Thymus (tissue), 11 donors: ENCODE results near the gene DCAF15. TPM values are rescaled to one million over a fixed set of nuclear protein-coding genes. Genes with fewer than 3 reads are reported as not detected.

Experiments
- DNase-seq, 9 donors: peaks; one replicate each; pipeline ENCODE4 v3.0.0-alpha.2; 2013; ENCODE audit warnings: low spot score in 9 of 9, low read depth in 6 of 9, missing footprints in 1 of 9
- H3K27ac ChIP-seq, 2 donors: one replicate each; pipeline ENCODE4 v1.5.1; 2013; ENCODE audit warnings: control low read depth in 1 of 2, low read depth in 1 of 2, low read length in 1 of 2, mild to moderate bottlenecking in 1 of 2, moderate library complexity in 1 of 2
- H3K27me3 ChIP-seq, 2 donors: one replicate each; pipeline ENCODE4 v1.5.1; 2013; ENCODE audit warnings: low read length in 1 of 2; ENCODE audit not compliant: control insufficient read depth in 2 of 2, insufficient read depth in 1 of 2
- H3K36me3 ChIP-seq, 2 donors: one replicate each; pipeline ENCODE4 v1.5.1; 2013; ENCODE audit warnings: low read length in 1 of 2, mild to moderate bottlenecking in 1 of 2, moderate library complexity in 1 of 2; ENCODE audit not compliant: control insufficient read depth in 2 of 2, insufficient read depth in 2 of 2
- H3K4me1 ChIP-seq, 2 donors: one replicate each; pipeline ENCODE4 v1.5.1; 2013; ENCODE audit warnings: low read length in 2 of 2; ENCODE audit not compliant: control insufficient read depth in 2 of 2, insufficient read depth in 2 of 2
- H3K4me3 ChIP-seq, 2 donors: one replicate each; pipeline ENCODE4 v1.5.1; 2013; ENCODE audit warnings: low read length in 2 of 2, control low read depth in 1 of 2, mild to moderate bottlenecking in 1 of 2
- H3K9me3 ChIP-seq, 2 donors: one replicate each; pipeline ENCODE4 v1.5.1; 2013; ENCODE audit warnings: low read length in 1 of 2, mild to moderate bottlenecking in 1 of 2; ENCODE audit not compliant: control insufficient read depth in 2 of 2, insufficient read depth in 1 of 2
- WGBS: extraction: QIAGEN DNeasy Blood & Tissue Kit; methylation state at CpG from one replicate; pipeline ENCODE4 v1.1.7; 2013; 5-methylcytosine and 5-hydroxymethylcytosine counted together
- polyA plus RNA-seq: library from polyadenylated mRNA; stranded (reverse); fragments of 200-250 nt; gene quantifications from one replicate; pipeline ENCODE4 v1.2.3, GENCODE V29; 2013
- total RNA-seq: library from RNA; stranded (reverse); fragments of 120-200 nt; gene quantifications from one replicate; pipeline ENCODE4 v1.2.4, GENCODE V29; 2013
- donor health status: healthy.

DCAF15 gene
- total and polyA plus RNA-seq, 2 donors: 24.0 to 95.4 TPM

GRCh38 chr19:13926010-13926409, 26.3 kb upstream of the DCAF15 start:
- WGBS: 92% methylated on average over 4 of the region's 4 CpGs
- H3K27ac ChIP-seq: no peak overlapping the region
- DNase-seq: no peak
- no peaks in the 10 kb centered on the region for H3K4me1 ChIP-seq
- no peaks in the 10 kb centered on the region for H3K27me3 ChIP-seq
- peaks cover 0 to 1% of the 10 kb centered on the region in 2 donors for H3K9me3 ChIP-seq
- H3K4me3 ChIP-seq: no peak overlapping the region
- H3K36me3 ChIP-seq: peaks cover 38 to 71% of the 10 kb centered on the region in 2 donors

- Histone ChIP-seq H3K27me3 (no peaks in the 10 kb centered on the region), H3K4me1 (no peaks in the 10 kb centered on the region), H3K36me3 (peaks cover 31 to 71% of the 10 kb centered on the region in 2 donors), H3K4me3 (no peak overlapping the region), H3K9me3 (no peaks in the 10 kb centered on the region), H3K27ac (no peak overlapping the region)
- 91% methylated on average over 8 of the region's 8 CpGs for WGBS
- no peak for DNase-seq
Observed at GRCh38 chr19:13926715-13927114, 25.6 kb upstream of the DCAF15 start.

GRCh38 chr19:13929340-13929739, 23.0 kb upstream of the DCAF15 start:
- H3K36me3 ChIP-seq: peaks cover 16 to 54% of the 10 kb centered on the region in 2 donors

GRCh38 chr19:13929956-13930355, 22.4 kb upstream of the DCAF15 start:
- H3K4me1 ChIP-seq: no peaks in the 10 kb centered on the region
- H3K27ac ChIP-seq: no peak overlapping the region
- DNase-seq: no peak
- 99% methylated on average over 17 of the region's 17 CpGs for WGBS
- H3K36me3 ChIP-seq: peaks cover 13 to 51% of the 10 kb centered on the region in 2 donors
- H3K27me3 ChIP-seq: no peaks in the 10 kb centered on the region
- H3K4me3 ChIP-seq: no peak overlapping the region
- H3K9me3 ChIP-seq: no peaks in the 10 kb centered on the region

More at GRCh38 chr19:13929340-13929739, 23.0 kb upstream of the DCAF15 start:
- WGBS: 97% methylated on average over 12 of the region's 12 CpGs
- Histone ChIP-seq H3K4me1 (no peaks in the 10 kb centered on the region), H3K9me3 (no peaks in the 10 kb centered on the region), H3K27me3 (no peaks in the 10 kb centered on the region), H3K4me3 (no peak overlapping the region), H3K27ac (no peak overlapping the region)
- no peak for DNase-seq

- H3K27ac ChIP-seq: no peak overlapping the region
- no peak overlapping the region for H3K4me3 ChIP-seq
- WGBS: 92% methylated on average over 17 of the region's 17 CpGs
- DNase-seq: no peak
- no peaks in the 10 kb centered on the region for H3K4me1 ChIP-seq
- H3K27me3 ChIP-seq: no peaks in the 10 kb centered on the region
- no peaks in the 10 kb centered on the region for H3K9me3 ChIP-seq
- peaks cover 11 to 47% of the 10 kb centered on the region in 2 donors for H3K36me3 ChIP-seq
Observed at GRCh38 chr19:13930402-13930801, 21.9 kb upstream of the DCAF15 start.

- Histone ChIP-seq H3K9me3 (no peaks in the 10 kb centered on the region), H3K4me3 (no peak overlapping the region), H3K27ac (no peak overlapping the region), H3K36me3 (peaks cover 11 to 41% of the 10 kb centered on the region in 2 donors), H3K4me1 (no peaks in the 10 kb centered on the region), H3K27me3 (peaks cover 0 to 6% of the 10 kb centered on the region in 2 donors)
- WGBS: 95% methylated on average over 30 of the region's 30 CpGs
- DNase-seq: no peak
Observed at GRCh38 chr19:13931391-13932148, 20.7 kb upstream of the DCAF15 start.

GRCh38 chr19:13932149-13932637, 20.1 kb upstream of the DCAF15 start:
- Histone ChIP-seq H3K9me3 (no peaks in the 10 kb centered on the region), H3K4me3 (no peak overlapping the region), H3K4me1 (no peaks in the 10 kb centered on the region), H3K36me3 (peaks cover 11 to 35% of the 10 kb centered on the region in 2 donors), H3K27me3 (peaks cover 0 to 7% of the 10 kb centered on the region in 2 donors), H3K27ac (no peak overlapping the region)
- DNase-seq: no peak
- WGBS: 99% methylated on average over 6 of the region's 6 CpGs

- peaks cover 0 to 14% of the 10 kb centered on the region in 2 donors for H3K27me3 ChIP-seq
- no peak overlapping the region for H3K27ac ChIP-seq
- H3K9me3 ChIP-seq: no peaks in the 10 kb centered on the region
- H3K4me1 ChIP-seq: peaks cover 0 to 4% of the 10 kb centered on the region in 2 donors
- H3K36me3 ChIP-seq: peaks cover 9 to 27% of the 10 kb centered on the region in 2 donors
- H3K4me3 ChIP-seq: no peak overlapping the region
- DNase-seq: no peak
- 96% methylated on average over 42 of the region's 42 CpGs for WGBS
Observed at GRCh38 chr19:13932911-13933393, 19.4 kb upstream of the DCAF15 start.

GRCh38 chr19:13934785-13935109, 17.6 kb upstream of the DCAF15 start:
- 97% methylated on average over 2 of the region's 2 CpGs for WGBS
- peaks cover 0 to 4% of the 10 kb centered on the region in 2 donors for H3K4me1 ChIP-seq
- no peak for DNase-seq
- no peaks in the 10 kb centered on the region for H3K9me3 ChIP-seq
- no peak overlapping the region for H3K27ac ChIP-seq
- peaks cover 4 to 16% of the 10 kb centered on the region in 2 donors for H3K36me3 ChIP-seq
- peaks cover 3 to 27% of the 10 kb centered on the region in 2 donors for H3K27me3 ChIP-seq
- H3K4me3 ChIP-seq: no peak overlapping the region
